Endothelial cell (in vitro differentiated cells): ENCODE data around the gene CUL9. TPM values are rescaled to one million over a fixed set of nuclear protein-coding genes. Genes with fewer than 3 reads are reported as not detected.

ENCODE experiments used
- DNase-seq: peaks from one replicate; pipeline ENCODE4 v3.0.0; 2021; ENCODE audit warnings: low spot score
- H3K27ac Mint-ChIP-seq: one replicate; pipeline ENCODE4 v1.8.0; 2021; ENCODE audit warnings: mixed read lengths, inconsistent platforms; ENCODE audit not compliant: unreplicated experiment
- H3K27me3 Mint-ChIP-seq: one replicate; pipeline ENCODE4 v1.8.0; 2021; ENCODE audit warnings: mild to moderate bottlenecking, moderate library complexity, mixed read lengths, inconsistent platforms; ENCODE audit not compliant: unreplicated experiment
- H3K36me3 Mint-ChIP-seq: one replicate; pipeline ENCODE4 v1.8.0; 2021; ENCODE audit warnings: mild to moderate bottlenecking, low read depth, mixed read lengths, inconsistent platforms; ENCODE audit not compliant: unreplicated experiment
- H3K4me1 Mint-ChIP-seq: one replicate; pipeline ENCODE4 v1.8.0; 2021; ENCODE audit warnings: mild to moderate bottlenecking, mixed read lengths, inconsistent platforms; ENCODE audit not compliant: unreplicated experiment
- H3K4me3 Mint-ChIP-seq: one replicate; pipeline ENCODE4 v1.8.0; 2021; ENCODE audit warnings: mild to moderate bottlenecking, mixed read lengths, inconsistent platforms; ENCODE audit not compliant: unreplicated experiment
- H3K9me3 Mint-ChIP-seq: one replicate; pipeline ENCODE4 v1.8.0; 2021; ENCODE audit warnings: mixed read lengths, inconsistent platforms; ENCODE audit not compliant: unreplicated experiment
- total RNA-seq: library from RNA; stranded (reverse); fragmentation: NEBNext Ultra II Directional; extraction: Animal tissue kit (Norgen Biotek cat#: 25700); gene quantifications from one replicate; pipeline ENCODE4 v1.2.1, GENCODE V29; 2021; ENCODE audit not compliant: unreplicated experiment
- TF ChIP-seq, protein P1 (sequence below): fragments of 200-600 bp; sonication (generic); IDR thresholded peaks from one replicate; pipeline ENCODE4 v1.5.0; 2021; ENCODE audit warnings: antibody characterized with exemption; ENCODE audit not compliant: unreplicated experiment

CUL9 gene
- total RNA-seq, 1 donor from 2014 or later = 55.4 TPM

DNA sequence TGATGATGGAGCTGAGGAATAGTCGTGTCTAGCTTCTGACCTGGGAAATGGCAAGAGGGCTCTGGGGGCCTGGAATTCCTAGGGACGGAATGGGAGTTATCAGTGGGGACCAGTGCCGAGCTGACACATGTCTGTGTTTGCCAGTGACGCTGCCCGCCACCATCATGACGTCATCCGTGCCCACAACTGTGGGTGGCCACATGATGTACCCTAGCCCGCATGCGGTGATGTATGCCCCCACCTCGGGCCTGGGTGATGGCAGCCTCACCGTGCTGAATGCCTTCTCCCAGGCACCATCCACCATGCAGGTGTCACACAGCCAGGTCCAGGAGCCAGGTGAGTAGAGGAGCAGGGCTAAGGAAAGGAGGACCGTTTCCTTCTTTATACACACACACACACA lies 3.8 kb upstream of the CUL9 start:
- TF ChIP-seq, protein P1, sequence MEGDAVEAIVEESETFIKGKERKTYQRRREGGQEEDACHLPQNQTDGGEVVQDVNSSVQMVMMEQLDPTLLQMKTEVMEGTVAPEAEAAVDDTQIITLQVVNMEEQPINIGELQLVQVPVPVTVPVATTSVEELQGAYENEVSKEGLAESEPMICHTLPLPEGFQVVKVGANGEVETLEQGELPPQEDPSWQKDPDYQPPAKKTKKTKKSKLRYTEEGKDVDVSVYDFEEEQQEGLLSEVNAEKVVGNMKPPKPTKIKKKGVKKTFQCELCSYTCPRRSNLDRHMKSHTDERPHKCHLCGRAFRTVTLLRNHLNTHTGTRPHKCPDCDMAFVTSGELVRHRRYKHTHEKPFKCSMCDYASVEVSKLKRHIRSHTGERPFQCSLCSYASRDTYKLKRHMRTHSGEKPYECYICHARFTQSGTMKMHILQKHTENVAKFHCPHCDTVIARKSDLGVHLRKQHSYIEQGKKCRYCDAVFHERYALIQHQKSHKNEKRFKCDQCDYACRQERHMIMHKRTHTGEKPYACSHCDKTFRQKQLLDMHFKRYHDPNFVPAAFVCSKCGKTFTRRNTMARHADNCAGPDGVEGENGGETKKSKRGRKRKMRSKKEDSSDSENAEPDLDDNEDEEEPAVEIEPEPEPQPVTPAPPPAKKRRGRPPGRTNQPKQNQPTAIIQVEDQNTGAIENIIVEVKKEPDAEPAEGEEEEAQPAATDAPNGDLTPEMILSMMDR = no peak
- Mint-ChIP-seq H3K9me3 (no peaks in the 10 kb centered on the region), H3K36me3 (peaks cover 29% of the 10 kb centered on the region), H3K4me3 (peak overlapping the region; percentile 51), H3K27ac (no peak overlapping the region), H3K4me1 (peaks cover 31% of the 10 kb centered on the region), H3K27me3 (peaks cover 11% of the 10 kb centered on the region)
- no peak for DNase-seq

DNA sequence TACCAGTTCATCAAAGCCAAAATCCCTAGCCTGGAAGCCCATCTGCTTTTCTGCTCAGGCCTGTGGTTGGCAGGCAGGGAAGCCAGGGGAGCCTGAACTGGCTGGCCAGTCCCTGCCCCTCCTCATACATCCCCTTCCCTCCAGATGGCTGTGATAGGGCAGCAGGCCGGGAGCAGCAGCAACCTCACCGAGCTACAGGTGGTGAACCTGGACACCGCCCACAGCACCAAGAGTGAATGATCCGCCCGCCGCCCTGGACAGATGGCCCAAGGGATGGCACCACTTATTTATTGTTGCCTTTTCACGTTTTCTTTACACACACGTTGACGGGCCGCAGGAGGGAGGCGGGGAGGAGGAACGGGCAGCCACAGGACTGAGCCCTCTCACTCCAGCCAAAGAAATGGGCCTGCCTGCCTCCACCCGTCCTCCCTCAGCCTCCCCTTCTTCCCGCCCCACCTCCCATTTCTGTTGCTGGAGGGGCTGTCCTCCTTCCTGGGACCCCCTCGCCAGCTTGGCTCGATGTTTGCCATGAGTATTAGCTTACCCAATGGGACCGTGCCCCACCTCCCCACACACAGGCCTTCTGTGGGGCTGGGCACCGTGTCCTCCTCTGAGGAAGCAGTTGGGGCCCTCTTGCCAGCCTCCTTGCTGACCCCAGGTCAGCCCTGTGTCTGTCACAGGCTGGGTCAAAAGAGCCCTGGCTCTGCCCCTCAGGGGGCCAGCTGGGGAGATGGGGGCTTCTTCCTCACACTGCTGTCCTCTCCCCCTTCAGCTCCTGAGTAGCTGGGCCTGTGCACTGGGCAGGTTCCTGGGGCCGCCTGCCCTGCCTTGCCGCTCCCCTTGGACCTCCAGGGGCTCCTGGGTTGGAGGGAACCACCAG lies 2.8 kb upstream of the CUL9 start:
- Mint-ChIP-seq H3K27ac (no peak overlapping the region), H3K4me1 (peaks cover 31% of the 10 kb centered on the region), H3K27me3 (peaks cover 11% of the 10 kb centered on the region), H3K9me3 (no peaks in the 10 kb centered on the region), H3K4me3 (no peak overlapping the region), H3K36me3 (peaks cover 32% of the 10 kb centered on the region)
- TF ChIP-seq, protein P1 = no peak
- no peak for DNase-seq

DNA sequence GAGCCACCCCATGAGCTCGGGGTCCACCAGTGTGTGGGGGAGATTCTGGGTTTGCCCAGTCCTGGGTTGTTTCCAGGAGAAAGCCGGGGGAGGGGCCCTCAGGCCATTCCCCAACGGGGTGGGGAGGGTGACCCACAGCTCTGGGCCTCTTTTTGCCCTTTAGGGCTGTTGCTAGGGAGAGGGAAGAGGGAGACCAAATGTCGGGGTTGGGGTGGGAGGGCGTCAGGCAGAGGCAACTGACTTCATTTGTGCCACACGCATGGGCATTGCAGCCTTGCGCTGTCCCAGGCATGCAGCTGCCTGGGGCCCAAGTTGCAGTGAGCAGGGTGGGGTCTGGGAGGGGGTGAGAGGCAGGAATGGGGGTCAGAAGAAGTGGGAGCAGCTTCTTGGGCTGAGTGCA lies 1.9 kb upstream of the CUL9 start:
- no peak for DNase-seq
- Mint-ChIP-seq H3K4me3 (no peak overlapping the region), H3K9me3 (no peaks in the 10 kb centered on the region), H3K4me1 (peaks cover 29% of the 10 kb centered on the region), H3K27ac (no peak overlapping the region), H3K36me3 (peaks cover 35% of the 10 kb centered on the region), H3K27me3 (peaks cover 11% of the 10 kb centered on the region)
- TF ChIP-seq, protein P1 = no peak

DNA sequence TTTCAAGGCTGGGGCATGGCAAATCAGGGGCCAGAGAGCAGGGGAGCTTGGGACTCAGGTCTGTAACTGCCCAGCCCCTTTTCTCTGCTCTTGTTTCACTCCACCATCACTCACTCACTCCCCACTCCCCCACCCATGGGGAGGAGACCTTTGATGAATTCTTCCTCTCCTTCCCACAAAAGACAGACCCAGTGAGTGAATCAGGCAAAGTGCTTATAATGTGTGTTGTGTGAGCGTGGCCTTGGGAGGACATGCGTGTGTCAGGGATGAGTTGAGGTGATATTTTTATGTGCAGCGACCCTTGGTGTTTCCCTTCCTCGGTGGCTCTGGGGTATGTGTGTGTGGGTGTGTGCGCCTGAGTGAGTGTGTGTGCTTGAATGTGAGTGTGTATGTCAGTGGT lies 1.0 kb upstream of the CUL9 start:
- TF ChIP-seq, protein P1 = no peak
- Mint-ChIP-seq H3K27ac (peak overlapping the region; percentile 85), H3K36me3 (peaks cover 35% of the 10 kb centered on the region), H3K4me3 (peak overlapping the region; percentile 93), H3K9me3 (no peaks in the 10 kb centered on the region), H3K4me1 (peaks cover 29% of the 10 kb centered on the region), H3K27me3 (peaks cover 11% of the 10 kb centered on the region)
- no peak for DNase-seq

DNA sequence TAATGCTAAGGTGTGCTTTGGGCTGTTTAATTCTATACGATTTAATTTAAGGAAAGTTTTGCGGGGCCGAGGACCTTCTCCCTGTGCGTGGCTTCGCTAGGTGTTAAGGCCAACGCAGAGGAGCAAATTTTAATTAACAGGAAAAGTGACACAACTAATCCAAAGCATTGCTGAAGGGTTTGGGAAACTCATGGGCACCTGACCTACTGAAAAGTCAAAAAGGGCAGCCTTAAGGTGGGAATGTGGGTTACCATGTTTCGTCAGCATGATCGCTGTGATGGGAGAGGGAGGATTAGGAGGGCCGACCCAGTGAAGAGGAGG lies 415 bp upstream of the CUL9 start:
- Mint-ChIP-seq H3K27ac (peak overlapping the region; percentile 85), H3K9me3 (no peaks in the 10 kb centered on the region), H3K4me3 (peak overlapping the region; percentile 93), H3K27me3 (peaks cover 9% of the 10 kb centered on the region), H3K36me3 (peaks cover 38% of the 10 kb centered on the region), H3K4me1 (peaks cover 29% of the 10 kb centered on the region)
- TF ChIP-seq, protein P1 = no peak
- no peak for DNase-seq
